ENCODE results near the gene WIPF2.

- TF ChIP-seq, protein P1, sequence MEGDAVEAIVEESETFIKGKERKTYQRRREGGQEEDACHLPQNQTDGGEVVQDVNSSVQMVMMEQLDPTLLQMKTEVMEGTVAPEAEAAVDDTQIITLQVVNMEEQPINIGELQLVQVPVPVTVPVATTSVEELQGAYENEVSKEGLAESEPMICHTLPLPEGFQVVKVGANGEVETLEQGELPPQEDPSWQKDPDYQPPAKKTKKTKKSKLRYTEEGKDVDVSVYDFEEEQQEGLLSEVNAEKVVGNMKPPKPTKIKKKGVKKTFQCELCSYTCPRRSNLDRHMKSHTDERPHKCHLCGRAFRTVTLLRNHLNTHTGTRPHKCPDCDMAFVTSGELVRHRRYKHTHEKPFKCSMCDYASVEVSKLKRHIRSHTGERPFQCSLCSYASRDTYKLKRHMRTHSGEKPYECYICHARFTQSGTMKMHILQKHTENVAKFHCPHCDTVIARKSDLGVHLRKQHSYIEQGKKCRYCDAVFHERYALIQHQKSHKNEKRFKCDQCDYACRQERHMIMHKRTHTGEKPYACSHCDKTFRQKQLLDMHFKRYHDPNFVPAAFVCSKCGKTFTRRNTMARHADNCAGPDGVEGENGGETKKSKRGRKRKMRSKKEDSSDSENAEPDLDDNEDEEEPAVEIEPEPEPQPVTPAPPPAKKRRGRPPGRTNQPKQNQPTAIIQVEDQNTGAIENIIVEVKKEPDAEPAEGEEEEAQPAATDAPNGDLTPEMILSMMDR (IDR thresholded peaks at IDR 0.05; ENCODE audit: control extremely low read depth in 1 of 3, insufficient read depth in 1 of 3, low read depth in 1 of 3, low read length in 3 of 3) = no peak
- TF ChIP-seq ZNF274 (IDR thresholded peaks at IDR 0.05; ENCODE audit: borderline replicate concordance, extremely low read depth, low read length) = no peak
These were observed 9.6 kb upstream of the WIPF2 start for GRCh38 chr17:40209404-40210093.
